NB4 (cell line): ENCODE data around the gene PPP1R12B.
"Not testable (repeated sequence)": the region's sequence is repeated elsewhere in the genome, so short reads cannot be mapped to it uniquely, and the experiment has no call there.

Experiments used
- MYC ChIP-seq: IDR thresholded peaks from 2 replicates; pipeline ENCODE4 v1.6.1; 2011; ENCODE audit warnings: low read depth, low read length
- POLR2A ChIP-seq: IDR thresholded peaks from 2 replicates; pipeline ENCODE4 v1.6.1; 2011; ENCODE audit warnings: mild to moderate bottlenecking; ENCODE audit not compliant: insufficient read length; ENCODE audit errors: extremely low read depth
- TF ChIP-seq, protein P1 (sequence below): IDR thresholded peaks from one replicate; pipeline ENCODE4 v1.5.1; 2012; ENCODE audit warnings: low read depth, low read length
- TF ChIP-seq, protein P2 (sequence below): IDR thresholded peaks from 2 replicates; pipeline ENCODE4 v1.6.1; 2011; ENCODE audit warnings: low read depth, low read length

DNA sequence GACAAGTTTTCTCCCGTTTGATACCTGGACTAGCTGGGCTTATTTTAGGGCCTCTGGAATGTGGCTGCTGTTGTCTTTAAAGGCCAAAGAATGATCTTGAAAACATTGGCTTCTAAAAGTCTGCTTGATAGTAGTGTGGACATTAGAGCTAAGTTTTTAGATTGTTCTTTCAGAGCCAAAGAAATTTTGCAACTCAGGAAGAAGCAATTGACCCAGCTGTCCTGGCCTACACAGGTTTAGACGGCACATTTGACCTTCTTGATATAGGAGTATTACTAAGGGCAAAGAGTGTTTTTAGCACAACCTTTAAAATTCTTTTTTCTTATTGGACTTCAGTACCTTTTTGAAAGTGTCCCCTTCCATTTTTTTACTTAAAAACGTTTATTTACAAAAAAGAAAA lies 63.9 kb downstream of the PPP1R12B start:
- TF ChIP-seq, protein P1, sequence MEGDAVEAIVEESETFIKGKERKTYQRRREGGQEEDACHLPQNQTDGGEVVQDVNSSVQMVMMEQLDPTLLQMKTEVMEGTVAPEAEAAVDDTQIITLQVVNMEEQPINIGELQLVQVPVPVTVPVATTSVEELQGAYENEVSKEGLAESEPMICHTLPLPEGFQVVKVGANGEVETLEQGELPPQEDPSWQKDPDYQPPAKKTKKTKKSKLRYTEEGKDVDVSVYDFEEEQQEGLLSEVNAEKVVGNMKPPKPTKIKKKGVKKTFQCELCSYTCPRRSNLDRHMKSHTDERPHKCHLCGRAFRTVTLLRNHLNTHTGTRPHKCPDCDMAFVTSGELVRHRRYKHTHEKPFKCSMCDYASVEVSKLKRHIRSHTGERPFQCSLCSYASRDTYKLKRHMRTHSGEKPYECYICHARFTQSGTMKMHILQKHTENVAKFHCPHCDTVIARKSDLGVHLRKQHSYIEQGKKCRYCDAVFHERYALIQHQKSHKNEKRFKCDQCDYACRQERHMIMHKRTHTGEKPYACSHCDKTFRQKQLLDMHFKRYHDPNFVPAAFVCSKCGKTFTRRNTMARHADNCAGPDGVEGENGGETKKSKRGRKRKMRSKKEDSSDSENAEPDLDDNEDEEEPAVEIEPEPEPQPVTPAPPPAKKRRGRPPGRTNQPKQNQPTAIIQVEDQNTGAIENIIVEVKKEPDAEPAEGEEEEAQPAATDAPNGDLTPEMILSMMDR = not testable (repeated sequence)
- TF ChIP-seq POLR2A, MYC: not testable (repeated sequence)
- TF ChIP-seq, protein P2, sequence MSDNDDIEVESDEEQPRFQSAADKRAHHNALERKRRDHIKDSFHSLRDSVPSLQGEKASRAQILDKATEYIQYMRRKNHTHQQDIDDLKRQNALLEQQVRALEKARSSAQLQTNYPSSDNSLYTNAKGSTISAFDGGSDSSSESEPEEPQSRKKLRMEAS = not testable (repeated sequence)
